ENCODE results near the gene PRDM15. TPM values are rescaled to one million over a fixed set of nuclear protein-coding genes. Genes with fewer than 3 reads are reported as not detected.

PRDM15 gene
- total and polyA plus RNA-seq, 2 donors (not counting 3 experiments of a cell fraction or from before 2014, with no cell fraction given), result 11.8 to 12.9 TPM

GRCh38 chr21:41810597-41810932 lies 68.6 kb downstream of the PRDM15 start:
- TF ChIP-seq POLR2A (IDR thresholded peaks at IDR 0.05; ENCODE audit: low read depth, low read length) (no peak), FOS (IDR thresholded peaks at IDR 0.05; ENCODE audit: borderline replicate concordance, insufficient read depth, low read length) (no peak), MAX (IDR thresholded peaks at IDR 0.05; ENCODE audit: insufficient read depth, insufficient read length) (no peak), GATA2 (IDR thresholded peaks at IDR 0.05; ENCODE audit: insufficient read depth, insufficient read length, low read depth, low read length) (no peak), JUN (IDR thresholded peaks at IDR 0.05; ENCODE audit: borderline replicate concordance, insufficient read depth, insufficient read length, low read depth) (no peak), EZH2 (IDR thresholded peaks at IDR 0.05; ENCODE audit: borderline replicate concordance, low read depth, low read length, severe bottlenecking) (no peak), MYC (IDR thresholded peaks at IDR 0.05; ENCODE audit: low read depth, low read length) (no peak), POLR2AphosphoS5 (IDR thresholded peaks at IDR 0.05; ENCODE audit: insufficient read depth, low read depth, low read length) (no peak)
- TF ChIP-seq, protein P1, sequence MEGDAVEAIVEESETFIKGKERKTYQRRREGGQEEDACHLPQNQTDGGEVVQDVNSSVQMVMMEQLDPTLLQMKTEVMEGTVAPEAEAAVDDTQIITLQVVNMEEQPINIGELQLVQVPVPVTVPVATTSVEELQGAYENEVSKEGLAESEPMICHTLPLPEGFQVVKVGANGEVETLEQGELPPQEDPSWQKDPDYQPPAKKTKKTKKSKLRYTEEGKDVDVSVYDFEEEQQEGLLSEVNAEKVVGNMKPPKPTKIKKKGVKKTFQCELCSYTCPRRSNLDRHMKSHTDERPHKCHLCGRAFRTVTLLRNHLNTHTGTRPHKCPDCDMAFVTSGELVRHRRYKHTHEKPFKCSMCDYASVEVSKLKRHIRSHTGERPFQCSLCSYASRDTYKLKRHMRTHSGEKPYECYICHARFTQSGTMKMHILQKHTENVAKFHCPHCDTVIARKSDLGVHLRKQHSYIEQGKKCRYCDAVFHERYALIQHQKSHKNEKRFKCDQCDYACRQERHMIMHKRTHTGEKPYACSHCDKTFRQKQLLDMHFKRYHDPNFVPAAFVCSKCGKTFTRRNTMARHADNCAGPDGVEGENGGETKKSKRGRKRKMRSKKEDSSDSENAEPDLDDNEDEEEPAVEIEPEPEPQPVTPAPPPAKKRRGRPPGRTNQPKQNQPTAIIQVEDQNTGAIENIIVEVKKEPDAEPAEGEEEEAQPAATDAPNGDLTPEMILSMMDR (IDR thresholded peaks at IDR 0.05; ENCODE audit: extremely low read depth in 1 of 2, insufficient read depth in 1 of 2, low read depth in 1 of 2, low read length in 2 of 2), result no peak
- Histone ChIP-seq H2AFZ (ENCODE audit: low read depth, low read length) (no peak overlapping the region), H3K79me2 (ENCODE audit: control insufficient read depth, insufficient read depth, low read length) (no peaks in the 10 kb centered on the region), H3K36me3 (ENCODE audit: control insufficient read depth in 2 of 2, extremely low read depth in 1 of 2, insufficient read depth in 2 of 2, low read length in 2 of 2) (peaks cover 5 to 8% of the 10 kb centered on the region in 2 experiments), H3K4me2 (ENCODE audit: insufficient read depth, low read length) (no peak overlapping the region), H3K9me1 (replicated peaks; ENCODE audit: control insufficient read depth, extremely low read depth, insufficient read depth, low read length) (no peaks in the 10 kb centered on the region), H3K4me3 (replicated peaks in 1 of 3; ENCODE audit: insufficient read depth in 1 of 3, low read depth in 1 of 3, low read length in 3 of 3) (no peak overlapping the region), H3K9ac (replicated peaks; ENCODE audit: extremely low read depth, insufficient read depth, low read length) (no peak overlapping the region), H3K27me3 (ENCODE audit: control insufficient read depth in 2 of 2, insufficient read depth in 2 of 2, low read length in 2 of 2) (no peaks in the 10 kb centered on the region), H4K20me1 (replicated peaks; ENCODE audit: control insufficient read depth, extremely low read depth, insufficient read depth, low read length) (no peaks in the 10 kb centered on the region), H3K4me1 (ENCODE audit: control insufficient read depth, extremely low read depth, insufficient read depth, low read length) (no peaks in the 10 kb centered on the region), H3K27ac (ENCODE audit: insufficient read depth, low read depth, low read length) (no peak overlapping the region), H3K9me3 (replicated peaks; ENCODE audit: control insufficient read depth, insufficient read depth, low read length) (no peaks in the 10 kb centered on the region)
- ChIA-PET CTCF (interaction anchor here (1.6 kb wide), 1 partner anchor 32 kb away, joined by 5 read pairs; no protein-coding TSS in a partner anchor), POLR2A (no interaction called here)
- no TSS peak for BruUV-seq (replicated peaks)
- dilution Hi-C loops (cut with MboI; ENCODE audit: extremely low pct_ligation_motif_present, low sequenced_read_pairs), result no loop called here
- no peak for DNase-seq (ENCODE audit: low read depth, low spot score)
- intact Hi-C loops (cut with micrococcal nuclease), result no loop called here
- FAIRE-seq, result no peak
